ENCODE results near the gene CXCL8. TPM values are rescaled to one million over a fixed set of nuclear protein-coding genes. Genes with fewer than 3 reads are reported as not detected.

The CXCL8 gene
- total and polyA plus RNA-seq, 9 of the 15 experiments (the other 6 are each of a cell fraction or from before 2014, with no cell fraction given) = 1.6 to 7.7 (median 3.3) TPM

- no peak for TF ChIP-seq SP1 (CRISPR knock-in tag; IDR thresholded peaks at IDR 0.05)
- no peak for TF ChIP-seq SRF (CRISPR knock-in tag; IDR thresholded peaks at IDR 0.05)
- no peak for TF ChIP-seq TAL1 (IDR thresholded peaks at IDR 0.05)
- TF ChIP-seq, protein P1, sequence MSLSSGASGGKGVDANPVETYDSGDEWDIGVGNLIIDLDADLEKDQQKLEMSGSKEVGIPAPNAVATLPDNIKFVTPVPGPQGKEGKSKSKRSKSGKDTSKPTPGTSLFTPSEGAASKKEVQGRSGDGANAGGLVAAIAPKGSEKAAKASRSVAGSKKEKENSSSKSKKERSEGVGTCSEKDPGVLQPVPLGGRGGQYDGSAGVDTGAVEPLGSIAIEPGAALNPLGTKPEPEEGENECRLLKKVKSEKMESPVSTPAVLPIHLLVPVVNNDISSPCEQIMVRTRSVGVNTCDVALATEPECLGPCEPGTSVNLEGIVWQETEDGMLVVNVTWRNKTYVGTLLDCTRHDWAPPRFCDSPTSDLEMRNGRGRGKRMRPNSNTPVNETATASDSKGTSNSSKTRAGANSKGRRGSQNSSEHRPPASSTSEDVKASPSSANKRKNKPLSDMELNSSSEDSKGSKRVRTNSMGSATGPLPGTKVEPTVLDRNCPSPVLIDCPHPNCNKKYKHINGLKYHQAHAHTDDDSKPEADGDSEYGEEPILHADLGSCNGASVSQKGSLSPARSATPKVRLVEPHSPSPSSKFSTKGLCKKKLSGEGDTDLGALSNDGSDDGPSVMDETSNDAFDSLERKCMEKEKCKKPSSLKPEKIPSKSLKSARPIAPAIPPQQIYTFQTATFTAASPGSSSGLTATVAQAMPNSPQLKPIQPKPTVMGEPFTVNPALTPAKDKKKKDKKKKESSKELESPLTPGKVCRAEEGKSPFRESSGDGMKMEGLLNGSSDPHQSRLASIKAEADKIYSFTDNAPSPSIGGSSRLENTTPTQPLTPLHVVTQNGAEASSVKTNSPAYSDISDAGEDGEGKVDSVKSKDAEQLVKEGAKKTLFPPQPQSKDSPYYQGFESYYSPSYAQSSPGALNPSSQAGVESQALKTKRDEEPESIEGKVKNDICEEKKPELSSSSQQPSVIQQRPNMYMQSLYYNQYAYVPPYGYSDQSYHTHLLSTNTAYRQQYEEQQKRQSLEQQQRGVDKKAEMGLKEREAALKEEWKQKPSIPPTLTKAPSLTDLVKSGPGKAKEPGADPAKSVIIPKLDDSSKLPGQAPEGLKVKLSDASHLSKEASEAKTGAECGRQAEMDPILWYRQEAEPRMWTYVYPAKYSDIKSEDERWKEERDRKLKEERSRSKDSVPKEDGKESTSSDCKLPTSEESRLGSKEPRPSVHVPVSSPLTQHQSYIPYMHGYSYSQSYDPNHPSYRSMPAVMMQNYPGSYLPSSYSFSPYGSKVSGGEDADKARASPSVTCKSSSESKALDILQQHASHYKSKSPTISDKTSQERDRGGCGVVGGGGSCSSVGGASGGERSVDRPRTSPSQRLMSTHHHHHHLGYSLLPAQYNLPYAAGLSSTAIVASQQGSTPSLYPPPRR (CRISPR knock-in tag; IDR thresholded peaks at IDR 0.05; ENCODE audit: borderline replicate concordance) = no peak
- no peak for TF ChIP-seq KLF1 (tag; IDR thresholded peaks at IDR 0.05)
- TF ChIP-seq ZNF12 (CRISPR knock-in tag; IDR thresholded peaks at IDR 0.05) = no peak
- no peak for TF ChIP-seq NFXL1 (CRISPR knock-in tag; IDR thresholded peaks at IDR 0.05)
- TF ChIP-seq, protein P2, sequence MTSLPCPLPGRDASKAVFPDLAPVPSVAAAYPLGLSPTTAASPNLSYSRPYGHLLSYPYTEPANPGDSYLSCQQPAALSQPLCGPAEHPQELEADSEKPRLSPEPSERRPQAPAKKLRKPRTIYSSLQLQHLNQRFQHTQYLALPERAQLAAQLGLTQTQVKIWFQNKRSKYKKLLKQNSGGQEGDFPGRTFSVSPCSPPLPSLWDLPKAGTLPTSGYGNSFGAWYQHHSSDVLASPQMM (CRISPR knock-in tag; IDR thresholded peaks at IDR 0.05) = no peak
- TF ChIP-seq ZNF766 (CRISPR knock-in tag; conservative IDR thresholded peaks at IDR 0.05) = 0 out of 2 replicates have a peak, but pooled peaks have one; percentile 48
- TF ChIP-seq ZNF431 (CRISPR knock-in tag; IDR thresholded peaks at IDR 0.05) = no peak
- TF ChIP-seq ZFP1 (CRISPR knock-in tag; IDR thresholded peaks at IDR 0.05) = no peak
- TF ChIP-seq, protein P3, sequence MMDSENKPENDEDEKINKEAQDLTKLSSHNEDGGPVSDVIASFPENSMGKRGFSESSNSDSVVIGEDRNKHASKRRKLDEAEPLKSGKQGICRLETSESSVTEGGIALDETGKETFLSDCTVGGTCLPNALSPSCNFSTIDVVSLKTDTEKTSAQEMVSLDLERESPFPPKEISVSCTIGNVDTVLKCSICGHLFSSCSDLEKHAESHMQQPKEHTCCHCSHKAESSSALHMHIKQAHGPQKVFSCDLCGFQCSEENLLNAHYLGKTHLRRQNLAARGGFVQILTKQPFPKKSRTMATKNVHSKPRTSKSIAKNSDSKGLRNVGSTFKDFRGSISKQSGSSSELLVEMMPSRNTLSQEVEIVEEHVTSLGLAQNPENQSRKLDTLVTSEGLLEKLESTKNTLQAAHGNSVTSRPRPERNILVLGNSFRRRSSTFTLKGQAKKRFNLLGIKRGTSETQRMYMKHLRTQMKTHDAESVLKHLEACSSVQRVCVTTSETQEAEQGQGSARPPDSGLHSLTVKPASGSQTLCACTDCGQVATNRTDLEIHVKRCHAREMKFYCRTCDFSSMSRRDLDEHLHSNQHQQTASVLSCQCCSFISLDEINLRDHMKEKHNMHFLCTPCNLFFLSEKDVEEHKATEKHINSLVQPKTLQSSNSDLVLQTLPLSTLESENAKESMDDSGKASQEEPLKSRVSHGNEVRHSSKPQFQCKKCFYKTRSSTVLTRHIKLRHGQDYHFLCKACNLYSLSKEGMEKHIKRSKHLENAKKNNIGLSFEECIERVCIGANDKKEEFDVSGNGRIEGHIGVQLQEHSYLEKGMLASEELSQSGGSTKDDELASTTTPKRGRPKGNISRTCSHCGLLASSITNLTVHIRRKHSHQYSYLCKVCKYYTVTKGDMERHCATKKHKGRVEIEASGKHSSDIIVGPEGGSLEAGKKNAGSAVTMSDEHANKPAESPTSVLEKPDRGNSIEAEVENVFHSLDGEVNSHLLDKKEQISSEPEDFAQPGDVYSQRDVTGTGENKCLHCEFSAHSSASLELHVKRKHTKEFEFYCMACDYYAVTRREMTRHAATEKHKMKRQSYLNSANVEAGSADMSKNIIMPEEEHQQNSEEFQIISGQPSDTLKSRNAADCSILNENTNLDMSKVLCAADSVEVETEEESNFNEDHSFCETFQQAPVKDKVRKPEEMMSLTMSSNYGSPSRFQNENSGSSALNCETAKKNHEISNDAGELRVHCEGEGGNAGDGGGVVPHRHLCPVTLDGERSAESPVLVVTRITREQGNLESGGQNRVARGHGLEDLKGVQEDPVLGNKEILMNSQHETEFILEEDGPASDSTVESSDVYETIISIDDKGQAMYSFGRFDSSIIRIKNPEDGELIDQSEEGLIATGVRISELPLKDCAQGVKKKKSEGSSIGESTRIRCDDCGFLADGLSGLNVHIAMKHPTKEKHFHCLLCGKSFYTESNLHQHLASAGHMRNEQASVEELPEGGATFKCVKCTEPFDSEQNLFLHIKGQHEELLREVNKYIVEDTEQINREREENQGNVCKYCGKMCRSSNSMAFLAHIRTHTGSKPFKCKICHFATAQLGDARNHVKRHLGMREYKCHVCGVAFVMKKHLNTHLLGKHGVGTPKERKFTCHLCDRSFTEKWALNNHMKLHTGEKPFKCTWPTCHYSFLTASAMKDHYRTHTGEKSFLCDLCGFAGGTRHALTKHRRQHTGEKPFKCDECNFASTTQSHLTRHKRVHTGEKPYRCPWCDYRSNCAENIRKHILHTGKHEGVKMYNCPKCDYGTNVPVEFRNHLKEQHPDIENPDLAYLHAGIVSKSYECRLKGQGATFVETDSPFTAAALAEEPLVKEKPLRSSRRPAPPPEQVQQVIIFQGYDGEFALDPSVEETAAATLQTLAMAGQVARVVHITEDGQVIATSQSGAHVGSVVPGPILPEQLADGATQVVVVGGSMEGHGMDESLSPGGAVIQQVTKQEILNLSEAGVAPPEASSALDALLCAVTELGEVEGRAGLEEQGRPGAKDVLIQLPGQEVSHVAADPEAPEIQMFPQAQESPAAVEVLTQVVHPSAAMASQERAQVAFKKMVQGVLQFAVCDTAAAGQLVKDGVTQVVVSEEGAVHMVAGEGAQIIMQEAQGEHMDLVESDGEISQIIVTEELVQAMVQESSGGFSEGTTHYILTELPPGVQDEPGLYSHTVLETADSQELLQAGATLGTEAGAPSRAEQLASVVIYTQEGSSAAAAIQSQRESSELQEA (IDR thresholded peaks at IDR 0.05; ENCODE audit: low read depth) = no peak
- no peak for TF ChIP-seq ZNF584 (CRISPR knock-in tag; IDR thresholded peaks at IDR 0.05; ENCODE audit: low read depth)
- no peak for TF ChIP-seq ZNF644 (tag; IDR thresholded peaks at IDR 0.05; ENCODE audit: low read depth)
- TF ChIP-seq ZNF324 (CRISPR knock-in tag; IDR thresholded peaks at IDR 0.05) = no peak
- no peak for TF ChIP-seq TSC22D4 (tag; IDR thresholded peaks at IDR 0.05)
- peak; percentile 19; the same call in 1 of the 2 replicates for TF ChIP-seq ELF1 (tag; IDR thresholded peaks at IDR 0.05)
Measured at GRCh38 chr4:73740353-73740778, at the start of gene CXCL8 (continued).
